HUDEP-2 (cell line): ENCODE data around the gene ADAMTSL1.

Source experiments
- DNase-seq, 76 experiments: peaks; one replicate each; lab custom pipeline; 2025; ENCODE audit not compliant: unreplicated experiment in 76 of 76; lab: John Stamatoyannopoulos, UW

The ADAMTSL1 gene

GRCh38 chr9:18721267-18721994 lies 247.5 kb downstream of the ADAMTSL1 start:
- no peak for DNase-seq

DNA sequence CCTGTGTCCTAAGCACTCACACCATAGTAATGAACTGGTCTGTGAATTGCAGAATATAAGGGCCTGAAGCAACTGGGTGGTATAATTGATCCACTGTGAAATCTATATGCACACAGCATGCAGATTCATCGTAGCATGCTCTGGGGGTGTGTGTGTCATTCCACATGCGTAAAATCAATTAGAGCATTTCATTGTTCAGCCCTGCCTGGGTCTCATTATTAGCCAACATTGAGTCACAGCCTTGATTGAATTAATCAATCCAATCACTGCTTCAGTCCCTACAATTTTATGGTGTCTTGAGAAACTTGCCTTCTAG lies 248.0 kb downstream of the ADAMTSL1 start:
- no peak for DNase-seq

- DNase-seq, result no peak
Measured at GRCh38 chr9:18722882-18723281, 248.9 kb downstream of the ADAMTSL1 start.

DNA sequence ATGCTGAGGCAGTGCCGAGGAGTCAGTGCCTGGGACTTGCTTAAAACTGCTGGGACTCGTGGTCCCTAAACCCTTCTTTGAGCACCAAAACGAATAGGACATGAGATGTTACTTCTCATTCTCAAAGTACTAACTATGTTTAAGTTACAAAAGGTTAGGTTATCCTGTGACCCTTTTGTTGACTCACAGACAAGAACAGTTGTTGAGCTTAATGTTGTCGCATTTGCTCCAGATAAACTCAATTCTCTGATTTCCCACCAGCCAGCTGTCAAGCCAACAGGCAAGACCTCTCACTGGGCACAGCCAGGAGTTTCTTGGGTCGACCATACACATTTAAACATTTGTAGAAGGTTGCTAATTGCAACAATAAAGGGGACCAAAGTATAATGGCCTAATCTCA lies 249.4 kb downstream of the ADAMTSL1 start:
- DNase-seq, result no peak

DNA sequence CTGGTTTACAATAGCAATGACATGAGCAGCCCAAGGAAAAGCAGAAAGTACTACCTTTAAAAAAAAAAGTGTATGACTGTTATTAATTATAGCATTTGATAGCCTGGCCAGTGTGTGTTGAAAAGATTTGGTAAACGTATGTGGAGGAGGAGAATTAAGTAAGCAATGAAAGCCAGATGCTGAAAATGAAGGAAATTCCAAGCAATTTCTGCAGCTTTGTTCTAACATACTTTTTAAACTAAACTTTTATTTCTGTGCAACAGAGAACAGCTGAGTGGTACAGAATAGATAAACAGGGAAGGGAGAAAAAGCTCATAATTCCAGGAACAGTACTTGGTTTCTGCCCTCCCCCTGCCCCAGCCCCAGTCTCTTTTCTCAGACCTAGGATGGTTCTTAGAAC lies 252.6 kb downstream of the ADAMTSL1 start:
- DNase-seq, result no peak

DNA sequence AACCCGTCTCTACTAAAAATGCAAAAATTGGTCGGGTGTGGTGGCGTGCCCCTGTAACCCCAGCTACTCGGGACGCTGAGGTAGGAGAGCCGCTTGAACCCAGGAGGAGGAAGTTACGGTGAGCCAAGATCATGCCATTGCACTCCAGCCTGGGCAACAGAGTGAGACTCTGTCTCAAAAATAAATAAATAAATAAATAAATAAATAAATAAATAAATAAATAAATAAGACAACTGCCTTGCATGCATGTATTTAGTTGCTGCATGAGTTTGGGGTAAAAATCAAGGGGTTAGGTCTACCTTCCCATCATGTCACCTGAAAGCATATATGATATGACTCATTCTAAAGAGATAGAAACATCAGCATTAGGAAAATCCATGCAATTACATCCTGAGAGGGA lies 254.0 kb downstream of the ADAMTSL1 start:
- DNase-seq, result no peak

DNA sequence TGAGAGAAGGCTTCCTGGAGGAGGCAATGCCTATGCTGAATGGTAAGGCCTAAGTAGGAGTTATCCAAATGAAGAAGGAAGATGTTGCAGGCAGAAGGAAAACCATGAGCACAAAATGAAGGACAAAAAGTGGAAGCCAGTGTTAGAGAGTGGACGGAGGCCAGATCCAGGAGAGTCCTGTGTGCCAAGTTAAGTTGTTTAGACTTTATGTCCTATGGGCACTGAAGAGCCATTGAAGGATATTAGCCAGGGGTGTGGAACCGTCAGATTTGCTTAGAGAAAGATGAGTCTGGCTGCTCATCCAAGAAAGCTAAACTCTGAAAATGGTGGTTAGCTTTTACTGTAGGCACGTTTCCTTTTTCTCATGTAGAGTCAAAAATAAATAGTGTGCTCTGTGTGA lies 254.7 kb downstream of the ADAMTSL1 start:
- DNase-seq, result no peak

DNA sequence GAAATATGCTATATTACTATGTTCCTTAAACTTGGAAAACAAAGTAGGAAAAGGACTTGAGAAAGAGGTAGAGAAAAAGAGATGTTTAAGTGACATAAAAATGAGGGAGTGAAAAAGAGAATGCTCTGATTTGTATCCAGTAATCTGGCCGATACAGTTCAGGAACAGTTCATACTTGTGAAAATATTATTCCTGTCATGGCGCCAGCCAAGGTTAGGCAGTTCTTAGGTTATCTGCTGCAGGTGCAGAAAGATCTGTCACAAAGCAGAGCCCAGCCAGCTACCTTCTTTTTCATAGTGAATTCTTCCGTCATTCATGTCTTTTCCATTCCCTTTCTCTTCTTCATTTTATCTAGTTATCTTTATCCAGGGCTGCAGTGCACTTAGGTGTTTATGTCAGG lies 256.3 kb downstream of the ADAMTSL1 start:
- no peak for DNase-seq

DNA sequence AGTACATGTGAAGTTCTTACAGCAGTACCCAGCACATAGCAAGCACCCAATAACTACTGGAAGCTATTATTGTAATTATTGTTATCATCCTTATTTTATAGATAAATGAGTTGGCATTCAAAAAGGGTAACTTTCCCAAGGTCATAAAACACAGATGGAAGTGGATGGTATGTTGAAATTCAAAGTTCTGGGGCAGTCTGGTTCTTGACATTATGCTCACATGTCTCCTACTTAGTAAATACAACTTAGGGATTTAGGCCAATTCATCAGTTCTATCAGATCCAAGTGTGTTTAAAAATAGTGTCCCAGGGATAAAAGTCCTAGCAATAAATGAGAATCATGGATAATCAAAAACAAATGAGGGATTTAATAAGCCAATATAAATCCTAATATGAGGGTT lies 265.2 kb downstream of the ADAMTSL1 start:
- DNase-seq, result no peak

GRCh38 chr9:18739641-18740318 lies 265.8 kb downstream of the ADAMTSL1 start:
- no peak for DNase-seq

GRCh38 chr9:18741359-18741758 lies 267.4 kb downstream of the ADAMTSL1 start:
- DNase-seq, result no peak

DNA sequence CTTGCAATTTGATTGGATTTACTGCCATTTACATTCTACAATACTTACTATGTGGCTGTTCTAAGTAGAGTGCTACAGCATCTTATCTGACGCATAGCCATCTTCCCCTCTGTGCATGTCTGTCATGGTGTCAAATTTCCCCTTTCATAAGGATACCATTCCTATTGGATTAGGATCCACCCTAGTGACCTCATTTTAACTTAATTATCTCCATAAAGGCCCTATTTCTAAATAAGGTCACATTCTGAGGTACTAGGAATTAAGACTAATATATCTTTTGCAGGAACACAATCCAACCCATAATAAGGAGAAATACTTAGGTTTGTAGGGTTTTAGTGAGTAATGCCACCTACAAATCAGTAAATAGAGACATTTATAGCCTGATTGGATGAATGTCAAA lies 268.0 kb downstream of the ADAMTSL1 start:
- DNase-seq, result no peak

DNA sequence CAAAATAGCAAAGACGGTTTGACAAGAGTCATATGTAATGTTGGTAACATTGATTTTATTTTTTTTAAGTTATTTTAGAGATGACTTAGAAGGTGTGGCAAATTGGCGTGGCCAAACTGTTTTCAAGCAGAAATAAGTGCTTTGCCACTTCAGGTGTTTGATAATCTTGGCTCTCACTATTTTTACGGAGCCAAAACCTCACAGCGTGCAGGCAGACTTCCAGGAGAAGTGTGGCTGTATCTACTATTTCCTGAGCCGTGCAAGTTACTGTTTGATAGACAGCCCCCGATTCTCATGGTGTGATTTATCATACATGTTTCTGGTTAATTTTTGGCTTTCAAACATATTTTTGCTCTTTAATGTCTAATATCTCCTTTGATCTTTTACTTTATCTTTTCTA lies 269.5 kb downstream of the ADAMTSL1 start:
- DNase-seq, result no peak

GRCh38 chr9:18743971-18744370 lies 270.0 kb downstream of the ADAMTSL1 start:
- no peak for DNase-seq

GRCh38 chr9:18745710-18746109 lies 271.8 kb downstream of the ADAMTSL1 start:
- DNase-seq, result no peak

- DNase-seq, result no peak
Measured at GRCh38 chr9:18746631-18747030, 272.7 kb downstream of the ADAMTSL1 start.

DNA sequence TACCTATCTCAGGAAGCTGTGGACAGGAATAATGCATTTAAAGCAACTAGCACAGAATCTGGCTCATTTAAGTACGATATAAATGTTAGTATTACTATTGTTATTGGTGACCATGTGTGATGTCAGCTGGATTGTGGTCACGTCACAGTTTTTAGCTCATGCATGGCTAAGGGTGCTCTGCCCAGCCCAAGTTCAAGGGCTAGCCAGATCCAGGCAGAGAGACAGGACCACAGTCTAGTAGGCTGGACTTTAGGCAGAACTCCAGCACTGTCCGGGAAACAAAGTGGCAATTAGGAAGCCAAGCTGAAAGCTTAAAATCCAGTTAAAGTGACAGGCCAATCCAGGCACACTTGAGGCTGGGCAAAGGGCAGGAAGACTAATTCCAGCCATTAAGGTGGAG lies 273.6 kb downstream of the ADAMTSL1 start:
- DNase-seq, result no peak

DNA sequence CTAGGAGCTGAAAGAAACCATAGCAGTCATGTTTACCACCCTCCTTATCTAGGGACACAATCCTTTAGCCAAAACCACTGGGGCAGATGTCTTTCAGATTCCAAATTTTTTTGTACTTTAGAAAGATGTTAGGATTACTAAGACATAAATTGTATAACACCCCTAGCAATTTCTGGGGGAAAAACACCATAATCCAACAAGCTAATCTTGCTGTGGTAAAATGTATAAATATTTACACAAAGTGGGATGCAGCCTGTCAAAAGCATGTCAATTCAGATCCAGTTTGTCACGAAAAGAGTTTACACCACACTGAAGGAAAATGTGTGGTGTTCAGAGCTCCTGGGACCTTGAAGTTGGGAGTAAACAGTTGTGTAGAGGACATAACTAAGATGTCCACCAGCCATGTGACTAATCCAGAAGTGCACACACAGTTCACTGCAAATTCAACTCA lies 274.3 kb downstream of the ADAMTSL1 start:
- DNase-seq, result no peak

GRCh38 chr9:18749711-18750110 lies 275.8 kb downstream of the ADAMTSL1 start:
- DNase-seq, result no peak

DNA sequence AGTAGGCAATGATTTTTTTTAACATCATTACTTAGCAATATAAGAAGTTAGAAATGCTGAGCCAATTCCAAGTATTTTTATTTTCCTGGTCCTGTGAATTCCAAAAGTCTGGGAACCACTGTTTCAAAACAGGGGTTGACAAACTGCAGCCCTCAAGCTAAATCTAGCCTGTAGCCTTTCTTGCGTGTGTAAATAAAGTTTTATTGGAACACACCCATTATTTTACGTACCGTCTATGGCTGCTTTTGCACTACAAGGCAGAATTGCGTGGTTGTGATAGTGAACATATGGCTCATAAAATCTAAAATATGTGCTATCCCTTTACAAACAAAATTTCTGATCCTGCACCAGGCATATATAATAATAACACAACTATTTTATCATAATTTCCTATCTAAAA lies 280.0 kb downstream of the ADAMTSL1 start:
- DNase-seq, result no peak

DNA sequence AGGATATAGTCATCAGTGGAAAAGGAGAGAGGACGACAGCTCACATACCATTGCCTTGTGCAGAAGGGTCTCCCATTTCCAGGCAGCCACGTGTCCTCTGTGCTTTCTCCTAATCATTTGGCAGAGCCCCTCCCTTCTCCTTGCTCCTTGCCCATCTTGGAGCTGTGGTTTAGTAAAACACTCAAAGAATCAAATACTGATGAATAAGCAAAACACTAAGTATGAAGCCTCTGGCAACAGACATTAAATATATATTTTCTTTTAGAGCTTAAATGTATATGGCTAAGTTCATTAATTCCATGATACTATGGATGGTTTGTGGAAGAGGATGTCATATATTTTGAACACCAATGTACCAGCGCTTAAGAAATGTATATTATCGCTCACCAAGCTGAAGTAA lies 280.6 kb downstream of the ADAMTSL1 start:
- no peak for DNase-seq

DNA sequence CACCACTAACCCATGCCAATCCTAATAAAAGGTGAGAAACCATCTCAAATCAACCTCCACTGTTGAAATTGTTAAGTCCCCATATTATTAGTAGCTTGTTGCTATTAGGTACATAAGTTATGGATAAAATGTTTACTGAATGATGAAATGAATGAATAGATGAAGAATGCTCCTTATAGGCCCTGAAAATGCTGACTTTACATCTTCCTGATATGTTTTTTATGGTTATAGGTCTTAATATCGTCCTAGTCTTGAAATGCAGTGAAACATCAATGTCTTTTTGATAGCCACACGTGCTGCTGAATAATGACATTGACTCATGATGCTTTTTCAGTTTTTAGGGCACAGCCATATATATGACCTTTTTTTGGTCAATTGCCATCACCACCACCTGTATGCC lies 281.3 kb downstream of the ADAMTSL1 start:
- DNase-seq, result no peak

GRCh38 chr9:18756712-18757125 lies 282.8 kb downstream of the ADAMTSL1 start:
- no peak for DNase-seq
